Testis (tissue), 3 donors: Measurements from ENCODE around the gene MIPEP. TPM values are rescaled to one million over a fixed set of nuclear protein-coding genes. Genes with fewer than 3 reads are reported as not detected.

Experiments used
- DNase-seq: peaks from one replicate; pipeline ENCODE4 v3.0.0-alpha.2; 2019
- H3K27ac ChIP-seq, 2 donors: fragments of 200-600 bp; sonication (generic); one replicate each; pipeline ENCODE4 v1.5.1; 2019
- H3K27me3 ChIP-seq: fragments of 200-600 bp; sonication (generic); one replicate; pipeline ENCODE4 v1.5.1; 2019
- H3K36me3 ChIP-seq: fragments of 200-600 bp; sonication (generic); one replicate; pipeline ENCODE4 v1.5.1; 2017; ENCODE audit warnings: low read depth; ENCODE audit errors: missing control alignments
- H3K4me1 ChIP-seq: fragments of 200-600 bp; sonication (generic); one replicate; pipeline ENCODE4 v1.5.1; 2019
- H3K4me3 ChIP-seq, 2 donors: fragments of 200-600 bp; sonication (generic); one replicate each; pipeline ENCODE4 v1.5.1; 2017 to 2019
- H3K9me3 ChIP-seq: fragments of 200-600 bp; sonication (generic); one replicate; pipeline ENCODE4 v1.5.1; 2017
- CTCF ChIP-seq, 3 experiments: fragments of 450-650 bp in 2 of 3; fragments of 200-600 bp in 1 of 3; sonication (generic) in 1 of 3; IDR thresholded peaks; one replicate each; pipeline ENCODE4 v1.5.1; 2016 to 2019; ENCODE audit warnings: antibody characterized with exemption in 3 of 3, mild to moderate bottlenecking in 2 of 3, moderate library complexity in 1 of 3
- POLR2A ChIP-seq: fragments of 450-650 bp; IDR thresholded peaks from one replicate; pipeline ENCODE4 v1.6.1; 2017; ENCODE audit warnings: antibody characterized with exemption, mild to moderate bottlenecking, moderate library complexity
- WGBS, 2 donors: methylation state at CpG; one replicate each; pipeline ENCODE4 v1.1.5; 2018; 5-methylcytosine and 5-hydroxymethylcytosine counted together
- intact Hi-C: fragments of 100-400 bp; cut with DNase I; formaldehyde crosslinking; loops from one replicate; pipeline ENCODE4 v1.15.1; 2023; ENCODE audit warnings: low total_unique reads
- polyA plus RNA-seq: library from polyadenylated mRNA; stranded (reverse); fragments of 350-450 nt; fragmentation: Illumina TruSeq; extraction: RNeasy Lipid Tissue Mini Kit (QIAGEN cat#74804); gene quantifications from one replicate; pipeline ENCODE4 v1.2.3, GENCODE V29; 2014; ENCODE audit warnings: low read depth, low replicate concordance; ENCODE audit not compliant: insufficient read depth
- total RNA-seq, 2 donors: library from RNA; depleted of rRNA; stranded (reverse); fragments of >200 nt; gene quantifications; one replicate each; pipeline ENCODE4 v1.2.3, GENCODE V29; 2016

MIPEP gene
- total and polyA plus RNA-seq, 3 donors from 2014 or later: 25.7 to 29.4 (median 27.6) TPM

GRCh38 chr13:23770973-23771372 is 118.2 kb downstream of the MIPEP start:
- Histone ChIP-seq H3K27me3 (no peaks in the 10 kb centered on the region), H3K9me3 (no peaks in the 10 kb centered on the region), H3K4me1 (no peaks in the 10 kb centered on the region), H3K27ac (no peak overlapping the region), H3K36me3 (no peaks in the 10 kb centered on the region), H3K4me3 (no peak overlapping the region)
- 84 to 93% methylated on average over 3 to 4 of the region's 4 CpGs for WGBS, 2 donors
- TF ChIP-seq POLR2A (no peak), CTCF (IDR thresholded peaks at IDR 0.05) (no peak)
- intact Hi-C loops: no loop called here
- no peak for DNase-seq

- Histone ChIP-seq H3K4me1 (no peaks in the 10 kb centered on the region), H3K9me3 (no peaks in the 10 kb centered on the region), H3K27ac (no peak overlapping the region), H3K36me3 (no peaks in the 10 kb centered on the region), H3K4me3 (no peak overlapping the region), H3K27me3 (no peaks in the 10 kb centered on the region)
- intact Hi-C loops: no loop called here
- WGBS, 2 donors: 82 to 91% methylated on average over 4 of the region's 4 CpGs
- TF ChIP-seq CTCF (IDR thresholded peaks at IDR 0.05) (no peak), POLR2A (no peak)
- no peak for DNase-seq
These were observed 118.8 kb downstream of the MIPEP start for GRCh38 chr13:23770428-23770827.

GRCh38 chr13:23769401-23769800 is 119.8 kb downstream of the MIPEP start:
- intact Hi-C loops: no loop called here
- 91 to 92% methylated on average over 3 of the region's 3 CpGs for WGBS, 2 donors
- DNase-seq: no peak

GRCh38 chr13:23767838-23768237 is 121.4 kb downstream of the MIPEP start:
- Histone ChIP-seq H3K27ac (no peak overlapping the region), H3K4me1 (no peaks in the 10 kb centered on the region), H3K27me3 (no peaks in the 10 kb centered on the region), H3K36me3 (no peaks in the 10 kb centered on the region), H3K9me3 (no peaks in the 10 kb centered on the region), H3K4me3 (no peak overlapping the region)
- WGBS, 2 donors: 96 to 97% methylated on average over 7 of the region's 7 CpGs
- DNase-seq: no peak
- TF ChIP-seq POLR2A: no peak
- no peak for TF ChIP-seq CTCF (IDR thresholded peaks at IDR 0.05)
- intact Hi-C loops: no loop called here

More at GRCh38 chr13:23769401-23769800, 119.8 kb downstream of the MIPEP start:
- no peaks in the 10 kb centered on the region for H3K27me3 ChIP-seq
- H3K9me3 ChIP-seq: no peaks in the 10 kb centered on the region
- no peaks in the 10 kb centered on the region for H3K36me3 ChIP-seq
- no peaks in the 10 kb centered on the region for H3K4me1 ChIP-seq
- TF ChIP-seq CTCF (IDR thresholded peaks at IDR 0.05): no peak
- no peak for TF ChIP-seq POLR2A
- no peak overlapping the region for H3K4me3 ChIP-seq
- no peak overlapping the region for H3K27ac ChIP-seq

GRCh38 chr13:23766939-23767338 is 122.3 kb downstream of the MIPEP start:
- no peaks in the 10 kb centered on the region for H3K9me3 ChIP-seq
- no peak overlapping the region for H3K27ac ChIP-seq
- H3K4me1 ChIP-seq: no peaks in the 10 kb centered on the region
- H3K4me3 ChIP-seq: no peak overlapping the region
- no peaks in the 10 kb centered on the region for H3K36me3 ChIP-seq
- H3K27me3 ChIP-seq: no peaks in the 10 kb centered on the region
- WGBS, 2 donors: 75 to 80% methylated on average over 1 of the region's 1 CpG
- TF ChIP-seq POLR2A: no peak
- no peak for TF ChIP-seq CTCF (IDR thresholded peaks at IDR 0.05)
- DNase-seq: no peak
- intact Hi-C loops: no loop called here
